Neural progenitor cell (in vitro differentiated cells): ENCODE data around the gene KCTD19. TPM values are rescaled to one million over a fixed set of nuclear protein-coding genes. Genes with fewer than 3 reads are reported as not detected.

Experiments
- DNase-seq: peaks from one replicate; pipeline ENCODE4 v3.0.0-alpha.2; 2016; ENCODE audit warnings: low spot score
- H2AFZ ChIP-seq: fragments of 200-600 bp; sonication (generic); replicated peaks from 2 replicates; pipeline ENCODE4 v1.6.1; 2016; ENCODE audit warnings: antibody characterized with exemption
- H3F3A ChIP-seq: fragments of 200-600 bp; sonication (generic); 2 replicates; pipeline ENCODE4 v1.6.1; 2016; ENCODE audit warnings: antibody characterized with exemption, low read depth
- H3K27ac ChIP-seq: fragments of 200-600 bp; sonication (generic); 2 replicates; pipeline ENCODE4 v1.5.1; 2016; ENCODE audit warnings: mild to moderate bottlenecking
- H3K27me3 ChIP-seq: fragments of 200-600 bp; sonication (generic); 2 replicates; pipeline ENCODE4 v1.6.1; 2016; ENCODE audit warnings: mild to moderate bottlenecking, moderate library complexity
- H3K36me3 ChIP-seq: fragments of 200-600 bp; sonication (generic); 2 replicates; pipeline ENCODE4 v1.5.1; 2016
- H3K4me1 ChIP-seq: fragments of 200-600 bp; sonication (generic); 2 replicates; pipeline ENCODE4 v1.6.1; 2016; ENCODE audit warnings: mixed run types
- H3K4me2 ChIP-seq: fragments of 200-600 bp; sonication (generic); 2 replicates; pipeline ENCODE4 v1.6.1; 2016
- H3K4me3 ChIP-seq: fragments of 200-600 bp; sonication (generic); 2 replicates; pipeline ENCODE4 v1.5.1; 2016
- H3K79me2 ChIP-seq: fragments of 200-600 bp; sonication (generic); 2 replicates; pipeline ENCODE4 v1.6.1; 2016; ENCODE audit warnings: low read depth
- H3K9ac ChIP-seq: fragments of 200-600 bp; sonication (generic); 2 replicates; pipeline ENCODE4 v1.6.1; 2016
- H3K9me3 ChIP-seq: fragments of 200-600 bp; sonication (generic); 2 replicates; pipeline ENCODE4 v1.5.1; 2016; ENCODE audit warnings: low read depth
- H4K20me1 ChIP-seq: fragments of 200-600 bp; sonication (generic); 2 replicates; pipeline ENCODE4 v1.6.1; 2016; ENCODE audit warnings: low read depth
- H3K27ac Mint-ChIP-seq: 3 replicates; pipeline ENCODE4 v1.8.0; 2021; ENCODE audit warnings: mixed read lengths
- H3K27me3 Mint-ChIP-seq: 2 replicates; pipeline ENCODE4 v1.8.0; 2022; ENCODE audit warnings: low read depth, mild to moderate bottlenecking, inconsistent platforms, moderate library complexity, mixed read lengths; ENCODE audit not compliant: insufficient read depth
- H3K36me3 Mint-ChIP-seq: 3 replicates; pipeline ENCODE4 v1.8.0; 2021; ENCODE audit warnings: mixed read lengths
- H3K4me1 Mint-ChIP-seq: 3 replicates; pipeline ENCODE4 v1.8.0; 2021; ENCODE audit warnings: mixed read lengths
- H3K4me3 Mint-ChIP-seq: 3 replicates; pipeline ENCODE4 v1.8.0; 2021; ENCODE audit warnings: mild to moderate bottlenecking, moderate library complexity, mixed read lengths
- H3K9me3 Mint-ChIP-seq: 3 replicates; pipeline ENCODE4 v1.8.0; 2020; ENCODE audit warnings: mixed read lengths
- EZH2 ChIP-seq: fragments of 200-600 bp; sonication (generic); IDR thresholded peaks from 2 replicates; pipeline ENCODE4 v1.6.1; 2017; ENCODE audit warnings: antibody characterized with exemption, mild to moderate bottlenecking, moderate library complexity
- EZH2phosphoT487 ChIP-seq: fragments of 200-600 bp; sonication (generic); IDR thresholded peaks from 2 replicates; pipeline ENCODE4 v1.6.1; 2017; ENCODE audit warnings: antibody characterized with exemption
- total RNA-seq: library from RNA; depleted of rRNA; stranded (reverse); fragments of >200 nt; gene quantifications from 2 replicates; pipeline ENCODE4 v1.2.3, GENCODE V29; 2015; ENCODE audit warnings: low replicate concordance
- TF ChIP-seq, protein P1 (sequence below): fragments of 200-600 bp; sonication (generic); IDR thresholded peaks from 2 replicates; pipeline ENCODE4 v1.5.1; 2017; ENCODE audit warnings: antibody characterized with exemption, mild to moderate bottlenecking

Gene KCTD19
- total RNA-seq, 1 donor from 2014 or later = 1.1 TPM

DNA sequence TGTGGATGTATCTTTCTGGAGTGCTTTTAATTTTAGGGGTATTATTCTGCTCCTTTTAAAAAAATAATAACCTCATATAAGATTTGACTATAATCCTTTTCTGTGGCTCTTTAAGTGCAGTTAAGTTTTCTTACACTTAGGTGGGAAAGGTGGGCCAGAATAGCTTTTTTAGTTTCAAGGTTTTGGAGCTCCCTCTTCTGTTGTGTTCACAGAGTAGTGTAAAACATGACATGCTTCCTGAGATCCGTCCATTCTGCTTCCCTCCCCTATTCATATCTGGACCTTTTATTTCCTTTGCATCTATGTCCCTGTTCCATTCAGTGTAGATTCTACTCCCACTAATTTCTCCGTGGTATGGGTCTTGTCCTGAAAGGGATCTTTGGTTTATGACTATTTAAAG, 12.9 kb upstream of the KCTD19 start:
- Histone ChIP-seq H3K4me2 (no peak overlapping the region), H3K27ac (no peak overlapping the region), H3K27me3 (no peaks in the 10 kb centered on the region), H3K4me1 (no peaks in the 10 kb centered on the region), H4K20me1 (no peaks in the 10 kb centered on the region), H3F3A (peaks cover 3% of the 10 kb centered on the region), H3K9ac (no peak overlapping the region), H3K79me2 (no peaks in the 10 kb centered on the region), H2AFZ (no peak overlapping the region), H3K36me3 (no peaks in the 10 kb centered on the region), H3K4me3 (no peak overlapping the region), H3K9me3 (no peaks in the 10 kb centered on the region)
- Mint-ChIP-seq H3K9me3 (peaks cover 3% of the 10 kb centered on the region), H3K4me3 (no peak overlapping the region), H3K27me3 (peaks cover 6% of the 10 kb centered on the region), H3K27ac (no peak overlapping the region), H3K4me1 (no peaks in the 10 kb centered on the region), H3K36me3 (no peaks in the 10 kb centered on the region)
- DNase-seq = no peak
- TF ChIP-seq, protein P1, sequence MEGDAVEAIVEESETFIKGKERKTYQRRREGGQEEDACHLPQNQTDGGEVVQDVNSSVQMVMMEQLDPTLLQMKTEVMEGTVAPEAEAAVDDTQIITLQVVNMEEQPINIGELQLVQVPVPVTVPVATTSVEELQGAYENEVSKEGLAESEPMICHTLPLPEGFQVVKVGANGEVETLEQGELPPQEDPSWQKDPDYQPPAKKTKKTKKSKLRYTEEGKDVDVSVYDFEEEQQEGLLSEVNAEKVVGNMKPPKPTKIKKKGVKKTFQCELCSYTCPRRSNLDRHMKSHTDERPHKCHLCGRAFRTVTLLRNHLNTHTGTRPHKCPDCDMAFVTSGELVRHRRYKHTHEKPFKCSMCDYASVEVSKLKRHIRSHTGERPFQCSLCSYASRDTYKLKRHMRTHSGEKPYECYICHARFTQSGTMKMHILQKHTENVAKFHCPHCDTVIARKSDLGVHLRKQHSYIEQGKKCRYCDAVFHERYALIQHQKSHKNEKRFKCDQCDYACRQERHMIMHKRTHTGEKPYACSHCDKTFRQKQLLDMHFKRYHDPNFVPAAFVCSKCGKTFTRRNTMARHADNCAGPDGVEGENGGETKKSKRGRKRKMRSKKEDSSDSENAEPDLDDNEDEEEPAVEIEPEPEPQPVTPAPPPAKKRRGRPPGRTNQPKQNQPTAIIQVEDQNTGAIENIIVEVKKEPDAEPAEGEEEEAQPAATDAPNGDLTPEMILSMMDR = peak; percentile 11
- TF ChIP-seq EZH2 = no peak

DNA sequence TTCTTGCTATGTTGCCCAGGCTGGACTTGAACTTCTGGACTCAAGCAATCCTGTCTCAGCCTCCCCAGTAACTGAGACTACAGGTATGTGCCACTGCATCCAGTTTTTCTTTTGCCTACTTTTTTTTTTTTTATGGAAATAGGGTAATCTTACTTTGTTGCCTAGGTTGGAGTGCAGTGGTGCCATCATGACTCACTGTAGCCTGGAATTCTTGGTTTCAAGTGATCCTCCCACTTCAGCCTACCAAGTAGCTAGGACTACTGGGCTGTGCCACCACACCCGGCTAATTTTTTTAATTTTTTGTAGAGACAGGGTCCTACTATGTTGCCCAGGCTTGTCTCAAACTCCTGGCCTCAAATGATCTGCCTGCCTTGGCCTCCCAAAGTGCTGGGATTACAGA, 10.1 kb upstream of the KCTD19 start:
- Histone ChIP-seq H3K36me3 (no peaks in the 10 kb centered on the region), H3K9me3 (no peaks in the 10 kb centered on the region), H3K27ac (no peak overlapping the region), H3F3A (peaks cover 3% of the 10 kb centered on the region), H3K27me3 (no peaks in the 10 kb centered on the region), H3K4me3 (no peak overlapping the region), H3K9ac (no peak overlapping the region), H2AFZ (no peak overlapping the region), H3K4me1 (no peaks in the 10 kb centered on the region), H4K20me1 (no peaks in the 10 kb centered on the region), H3K4me2 (no peak overlapping the region), H3K79me2 (no peaks in the 10 kb centered on the region)
- Mint-ChIP-seq H3K36me3 (no peaks in the 10 kb centered on the region), H3K9me3 (peaks cover 3% of the 10 kb centered on the region), H3K4me1 (no peaks in the 10 kb centered on the region), H3K4me3 (no peak overlapping the region), H3K27ac (no peak overlapping the region), H3K27me3 (peaks cover 4% of the 10 kb centered on the region)
- no peak for TF ChIP-seq EZH2
- TF ChIP-seq, protein P1 = no peak
- no peak for TF ChIP-seq EZH2phosphoT487
- DNase-seq = no peak

DNA sequence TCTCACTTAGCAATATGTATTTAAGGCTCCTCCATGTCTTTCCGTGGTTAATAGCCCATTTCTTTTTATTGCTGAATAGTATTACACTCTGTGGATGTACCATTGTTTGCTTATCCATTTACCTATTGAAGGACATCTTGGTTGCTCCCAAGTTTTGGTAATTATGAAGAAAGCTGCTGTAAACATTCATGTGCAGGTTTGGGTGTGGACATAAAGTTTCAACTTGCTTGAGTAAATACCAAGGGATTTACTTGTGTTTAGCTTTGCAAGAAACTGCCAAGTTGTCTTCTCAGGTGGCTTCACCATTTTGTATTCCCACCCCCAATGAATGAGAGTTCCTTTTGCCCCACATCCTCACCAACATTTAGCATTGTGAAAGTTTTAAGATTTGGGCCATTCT, 9.6 kb upstream of the KCTD19 start:
- Histone ChIP-seq H3K27me3 (no peaks in the 10 kb centered on the region), H3K27ac (no peak overlapping the region), H2AFZ (no peak overlapping the region), H3K79me2 (no peaks in the 10 kb centered on the region), H3K9ac (no peak overlapping the region), H4K20me1 (no peaks in the 10 kb centered on the region), H3K4me2 (no peak overlapping the region), H3F3A (peaks cover 3% of the 10 kb centered on the region), H3K36me3 (no peaks in the 10 kb centered on the region), H3K4me1 (no peaks in the 10 kb centered on the region), H3K4me3 (no peak overlapping the region), H3K9me3 (no peaks in the 10 kb centered on the region)
- H3K27me3 Mint-ChIP-seq = peaks cover 4% of the 10 kb centered on the region
- no peaks in the 10 kb centered on the region for H3K4me1 Mint-ChIP-seq
- DNase-seq = no peak
- H3K4me3 Mint-ChIP-seq = no peak overlapping the region
- TF ChIP-seq, protein P1 = no peak
- TF ChIP-seq EZH2phosphoT487 = no peak
- no peak for TF ChIP-seq EZH2
- H3K36me3 Mint-ChIP-seq = no peaks in the 10 kb centered on the region
- no peak overlapping the region for H3K27ac Mint-ChIP-seq
- H3K9me3 Mint-ChIP-seq = peaks cover 3% of the 10 kb centered on the region
